Stimulated activated CD4-positive, alpha-beta T cell treated with anti-CD3 and anti-CD28 coated beads, Interleukin-15, amount 100 ng/mL, for 24 hours (primary cell): Measurements from ENCODE around the gene SRSF6.
"Not testable (repeated sequence)": the region's sequence is repeated elsewhere in the genome, so short reads cannot be mapped to it uniquely, and the experiment has no call there.

Source experiments
- DNase-seq: peaks from one replicate; pipeline ENCODE4 v3.0.0-alpha.2; 2020

Gene SRSF6

GRCh38 chr20:43450841-43451799, 6.6 kb upstream of the SRSF6 start:
- no peak for DNase-seq

GRCh38 chr20:43452404-43453126, 5.1 kb upstream of the SRSF6 start:
- no peak for DNase-seq

GRCh38 chr20:43456252-43456651, 1.4 kb upstream of the SRSF6 start:
- DNase-seq: not testable (repeated sequence)

- peak; percentile 91 for DNase-seq
Measured at GRCh38 chr20:43456809-43457639, 672 bp upstream of the SRSF6 start.

- no peak for DNase-seq
Measured at GRCh38 chr20:43458422-43458924, 777 bp downstream of the SRSF6 start.

- DNase-seq: peak; percentile 31
Measured at GRCh38 chr20:43459022-43459942, 1.6 kb downstream of the SRSF6 start.

GRCh38 chr20:43460172-43460829, 2.6 kb downstream of the SRSF6 start:
- no peak for DNase-seq

GRCh38 chr20:43460830-43461200, 3.1 kb downstream of the SRSF6 start:
- DNase-seq: no peak

GRCh38 chr20:43461894-43462659, 4.4 kb downstream of the SRSF6 start:
- DNase-seq: no peak

GRCh38 chr20:43462660-43463526, 5.2 kb downstream of the SRSF6 start:
- no peak for DNase-seq

- DNase-seq: no peak
Measured at GRCh38 chr20:43463527-43464218, 6.0 kb downstream of the SRSF6 start.

GRCh38 chr20:43464219-43464790, 6.6 kb downstream of the SRSF6 start:
- DNase-seq: no peak

GRCh38 chr20:43465625-43465943, 7.9 kb downstream of the SRSF6 start:
- DNase-seq: no peak

GRCh38 chr20:43467589-43467988, 9.9 kb downstream of the SRSF6 start:
- no peak for DNase-seq

- DNase-seq: no peak
Measured at GRCh38 chr20:43472671-43473380, 15.1 kb downstream of the SRSF6 start.

- no peak for DNase-seq
Measured at GRCh38 chr20:43473381-43473704, 15.6 kb downstream of the SRSF6 start.

- no peak for DNase-seq
Measured at GRCh38 chr20:43477193-43477592, 19.5 kb downstream of the SRSF6 start.

- DNase-seq: no peak
Measured at GRCh38 chr20:43477619-43478018, 19.9 kb downstream of the SRSF6 start.
